IPS-NIHi7 (cell line): ENCODE measurements around the gene DAGLA.
A peak's percentile ranks its signal among the peaks of the same experiment; 100 is the strongest.
"Not testable (repeated sequence)": the region's sequence is repeated elsewhere in the genome, so short reads cannot be mapped to it uniquely, and the experiment has no call there.

Source experiments
- DNase-seq: peaks from one replicate; pipeline ENCODE4 v3.0.0; 2012; ENCODE audit warnings: mixed read lengths; ENCODE audit errors: extremely low spot score

Gene DAGLA

DNA sequence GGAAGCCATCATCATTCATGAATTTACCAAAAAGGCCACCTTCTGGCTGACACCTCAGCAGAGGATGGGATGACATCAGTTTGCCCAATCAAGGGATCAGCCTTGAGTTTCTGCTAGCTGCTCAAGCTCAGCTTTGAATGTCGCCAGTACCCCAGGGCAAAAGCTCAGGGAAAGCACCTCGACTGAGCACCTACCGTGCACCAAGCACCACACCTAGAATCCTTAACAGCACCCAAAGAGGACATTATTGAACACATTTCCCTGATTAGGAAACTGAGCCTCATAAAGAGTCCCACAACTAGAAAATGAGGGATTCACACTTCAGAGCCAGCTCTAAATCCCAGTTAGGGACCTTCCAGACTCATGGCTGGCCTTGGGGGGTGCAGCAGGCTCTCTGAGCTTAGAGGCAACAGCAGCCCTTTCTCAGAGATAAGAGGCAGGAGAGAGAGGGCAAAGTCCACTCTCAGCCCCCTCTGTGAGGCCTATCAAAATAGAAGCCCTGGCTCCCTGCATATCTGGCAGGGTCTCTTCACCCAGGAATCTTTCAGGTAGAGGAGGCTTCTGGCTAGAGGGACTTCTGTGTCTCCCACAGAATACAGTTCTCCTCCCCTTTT lies 13.4 kb upstream of the DAGLA start:
- DNase-seq: no peak

DNA sequence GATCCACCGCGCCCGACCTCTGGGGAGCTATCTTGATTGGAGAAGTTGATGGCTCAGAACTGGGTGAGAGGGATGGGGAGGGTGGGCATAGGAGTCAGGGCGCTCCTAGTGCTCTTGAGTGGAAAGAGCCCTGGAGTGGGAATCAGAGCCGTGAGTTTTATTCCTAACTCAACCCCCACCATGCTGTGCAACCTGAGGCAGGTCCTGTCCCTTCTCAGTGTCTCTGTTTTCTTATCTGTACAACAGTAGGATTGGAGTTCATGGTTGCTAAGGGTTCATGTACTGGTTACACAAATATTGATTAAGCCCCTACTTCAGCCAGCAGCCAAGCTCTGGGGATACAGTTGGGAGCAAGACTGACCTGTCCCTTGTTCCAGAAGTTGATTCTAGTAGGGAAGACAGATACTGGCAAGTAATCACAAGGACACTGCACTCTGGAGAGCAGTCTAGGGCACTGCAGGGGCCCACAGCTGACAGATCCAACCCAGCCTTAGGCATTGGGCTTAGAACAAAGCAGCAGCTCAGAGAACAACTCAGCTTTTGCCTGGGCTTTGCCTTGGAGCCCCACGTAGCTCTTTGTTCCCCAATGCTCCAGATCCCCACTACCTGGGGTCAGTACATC lies 12.4 kb upstream of the DAGLA start:
- DNase-seq: no peak

DNA sequence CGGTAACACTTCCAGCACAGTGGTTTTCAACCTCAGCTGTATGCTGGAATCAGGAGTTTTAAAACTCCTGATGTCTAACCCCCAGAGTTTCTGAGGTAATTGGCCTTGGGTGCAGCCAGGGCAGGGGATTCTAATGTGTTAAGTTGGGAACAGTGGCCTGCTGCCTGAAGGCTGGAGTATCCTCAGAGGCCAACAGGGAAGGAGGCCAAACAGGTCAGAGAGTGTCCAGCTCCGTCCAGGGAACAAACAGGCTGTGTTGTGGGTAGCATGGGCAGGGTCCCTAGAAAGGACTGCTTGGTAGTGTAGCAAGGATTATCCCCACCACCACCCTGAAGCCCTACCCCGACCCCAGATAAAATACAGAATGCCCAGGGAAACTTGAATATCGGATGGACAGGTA lies 10.8 kb upstream of the DAGLA start:
- no peak for DNase-seq

- no peak for DNase-seq
These were observed 9.6 kb upstream of the DAGLA start for GRCh38 chr11:61670626-61671025.

DNA sequence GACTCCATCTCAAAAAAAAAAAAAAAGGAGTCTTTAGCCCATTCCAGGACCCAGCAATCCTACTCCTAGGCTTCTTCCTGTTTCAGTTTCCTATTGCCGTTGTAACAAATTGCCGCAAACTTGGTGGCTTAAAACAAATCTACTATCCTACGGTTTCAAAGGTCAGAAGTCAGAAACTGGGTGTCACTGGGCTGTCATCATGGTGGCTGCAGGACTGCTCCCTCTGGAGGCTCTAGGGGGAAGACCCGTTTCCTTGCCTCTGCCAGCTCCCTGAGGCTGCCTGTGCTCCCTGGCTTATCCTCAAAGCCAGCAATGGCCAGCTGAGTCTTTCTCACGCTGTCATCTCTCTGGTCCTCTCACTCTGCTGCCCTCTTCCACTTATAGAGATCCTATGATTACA lies 8.7 kb upstream of the DAGLA start:
- DNase-seq: peak; percentile 80

DNA sequence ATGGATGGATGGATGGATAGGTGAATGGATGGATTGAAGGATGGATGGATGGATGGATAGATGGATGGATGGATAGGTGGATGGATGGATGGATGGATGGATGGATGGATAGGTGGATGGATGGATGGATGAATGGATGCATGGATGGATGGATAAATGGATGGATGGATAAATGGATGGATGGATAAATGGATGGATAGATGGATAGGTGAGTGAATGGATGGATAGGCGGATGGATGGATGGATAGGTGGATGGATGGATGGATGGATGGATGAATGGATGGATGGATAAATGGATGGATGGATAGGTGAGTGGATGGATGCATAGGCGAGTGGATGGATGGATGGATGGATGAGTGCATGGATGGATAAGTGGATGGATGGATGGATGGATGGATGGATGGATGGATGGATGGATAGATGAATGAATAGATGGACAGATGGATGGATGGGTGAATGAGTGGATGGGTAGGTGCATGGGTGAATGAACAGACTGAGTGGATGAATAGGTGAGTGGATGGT lies 6.2 kb upstream of the DAGLA start:
- not testable (repeated sequence) for DNase-seq

- DNase-seq: no peak
These were observed 4.4 kb upstream of the DAGLA start for GRCh38 chr11:61675826-61676225.

GRCh38 chr11:61679296-61679695 lies 895 bp upstream of the DAGLA start:
- DNase-seq: no peak

GRCh38 chr11:61680622-61681221 lies 531 bp downstream of the DAGLA start:
- no peak for DNase-seq

DNA sequence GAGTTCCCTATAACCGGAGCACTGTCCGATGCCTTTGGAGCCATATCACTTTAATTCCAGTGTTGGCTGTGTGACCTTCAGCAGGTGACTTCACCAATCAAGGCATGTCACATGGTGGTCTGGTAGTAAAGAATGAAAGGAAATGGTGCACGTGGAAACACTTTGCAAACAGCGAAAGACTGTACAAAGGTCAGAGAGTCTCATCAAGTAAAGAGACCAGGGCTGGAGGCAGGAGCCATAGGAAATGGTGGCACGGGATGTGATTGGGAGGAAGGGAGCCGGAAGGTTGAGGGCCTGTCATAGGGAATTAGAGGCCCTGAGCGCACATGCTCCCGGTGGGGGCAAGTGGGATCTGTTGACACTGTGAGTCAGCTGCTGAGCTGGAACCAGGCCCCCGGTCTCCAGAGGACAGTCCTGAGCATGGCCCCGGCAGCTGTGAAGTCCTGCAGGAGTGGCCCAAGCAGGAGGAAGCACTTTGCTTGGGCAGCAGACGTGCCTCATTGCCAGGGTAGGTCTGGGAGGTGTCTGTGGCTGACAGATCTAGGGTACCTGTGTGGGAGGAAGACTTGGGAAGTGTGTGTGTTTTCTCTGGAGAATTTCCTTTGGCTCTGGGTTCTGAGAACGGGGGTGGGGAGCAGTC lies 2.0 kb downstream of the DAGLA start:
- no peak for DNase-seq

GRCh38 chr11:61682906-61683675 lies 2.9 kb downstream of the DAGLA start:
- no peak for DNase-seq

- no peak for DNase-seq
These were observed 4.0 kb downstream of the DAGLA start for GRCh38 chr11:61683961-61684869.

- DNase-seq: no peak
These were observed 4.9 kb downstream of the DAGLA start for GRCh38 chr11:61684870-61685616.

- no peak for DNase-seq
These were observed 5.4 kb downstream of the DAGLA start for GRCh38 chr11:61685617-61685967.

DNA sequence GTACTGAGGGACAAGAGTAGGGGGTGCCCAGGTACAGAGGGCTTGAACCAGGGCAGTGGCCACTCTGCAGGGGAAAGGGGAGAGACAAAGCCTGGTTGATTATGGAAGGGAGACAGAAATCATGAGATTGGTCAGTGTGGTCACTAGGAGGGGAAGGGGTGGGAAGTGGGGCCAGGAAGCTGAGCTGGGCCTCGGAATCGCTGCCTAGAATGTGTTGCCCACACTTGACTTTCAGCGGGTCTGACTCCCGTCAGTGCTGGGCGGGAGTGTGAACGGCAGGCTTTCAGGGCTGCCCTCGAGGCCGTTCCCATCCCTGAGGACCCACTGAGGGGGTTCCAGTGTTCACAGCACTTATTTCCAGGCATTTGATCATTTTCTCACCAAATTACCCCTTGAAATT lies 5.9 kb downstream of the DAGLA start:
- DNase-seq: no peak

- no peak for DNase-seq
These were observed 6.3 kb downstream of the DAGLA start for GRCh38 chr11:61686469-61686868.

DNA sequence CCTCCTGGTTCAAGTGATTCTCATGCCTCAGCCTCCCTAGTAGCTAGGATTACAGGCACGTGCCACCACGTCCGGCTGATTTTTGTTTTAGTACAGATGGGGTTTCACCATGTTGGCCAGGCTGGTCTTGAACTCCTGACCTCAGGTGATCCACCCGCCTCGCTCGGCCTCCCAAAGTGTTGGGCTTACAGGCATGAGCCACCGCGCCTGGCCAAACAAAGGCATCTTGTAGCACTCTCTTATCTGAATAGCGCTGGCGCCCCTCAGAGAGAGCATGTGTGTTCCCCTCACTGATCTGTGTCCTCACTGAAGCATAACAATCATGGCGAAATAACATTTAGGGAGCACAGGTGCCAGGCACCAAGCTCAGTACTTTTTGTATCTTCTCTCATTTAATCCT lies 7.2 kb downstream of the DAGLA start:
- DNase-seq: no peak

DNA sequence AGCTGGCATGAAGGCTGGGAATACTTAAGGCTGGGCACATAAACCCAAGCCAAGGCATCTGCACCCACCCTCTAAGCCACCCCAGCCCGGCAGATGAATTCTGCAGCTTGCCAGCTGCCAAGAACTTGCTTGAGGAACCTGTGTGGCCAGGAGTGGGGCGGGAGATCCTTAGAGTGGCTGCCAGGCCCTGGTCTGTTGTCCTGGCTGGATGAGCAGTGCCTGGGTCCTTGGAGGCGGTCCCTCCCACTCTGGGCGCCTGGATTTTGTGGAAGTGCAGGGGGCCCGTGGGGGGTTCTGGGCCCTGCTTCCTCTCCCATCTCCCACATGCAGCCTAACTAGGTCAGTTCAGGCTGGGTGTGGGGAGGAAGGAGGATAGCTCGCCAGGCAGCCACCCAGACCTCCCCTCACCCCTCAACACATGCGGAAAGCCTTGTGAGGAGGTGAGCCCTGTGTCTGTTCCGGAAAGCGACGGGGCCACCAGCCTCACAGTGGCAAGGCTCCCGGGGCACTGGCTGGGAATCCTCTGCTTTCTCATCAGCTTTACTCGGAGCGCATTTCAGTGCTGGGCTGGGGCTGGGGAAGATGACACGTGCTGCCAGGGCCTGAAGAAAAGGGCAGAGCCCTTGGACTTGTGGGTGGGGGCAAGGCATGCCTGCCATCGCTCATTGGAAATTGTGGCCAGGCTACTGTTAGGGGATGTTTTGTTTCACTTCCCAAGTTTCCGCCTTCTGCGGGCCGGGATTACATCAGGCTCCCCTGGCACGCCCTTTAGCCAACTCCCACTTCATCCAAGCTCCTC lies 8.4 kb downstream of the DAGLA start:
- DNase-seq: no peak

DNA sequence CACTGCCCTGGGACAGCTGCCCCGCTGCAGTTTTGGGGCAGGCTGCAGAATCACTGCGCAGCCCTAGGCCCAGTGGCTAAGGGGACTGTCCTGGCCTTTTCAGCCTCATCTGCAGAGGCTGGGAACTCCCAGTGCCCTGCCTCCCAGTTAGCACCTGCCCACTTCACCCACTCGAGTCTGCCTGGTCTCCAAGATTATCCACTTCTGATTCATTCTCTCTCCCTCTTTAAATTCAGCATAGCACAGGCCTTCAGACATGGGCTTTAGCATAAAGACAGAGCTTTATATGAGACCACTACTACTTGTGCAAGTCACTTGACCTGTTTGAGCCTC lies 8.9 kb downstream of the DAGLA start:
- DNase-seq: no peak
